ENCODE data around the gene SNTG2. TPM values are rescaled to one million over a fixed set of nuclear protein-coding genes. Genes with fewer than 3 reads are reported as not detected.

The SNTG2 gene
- total RNA-seq, 2 experiments from 2014 or later: 0.57 to 1.0 TPM

GRCh38 chr2:1394709-1395408 is 444.2 kb downstream of the SNTG2 start:
- Mint-ChIP-seq H3K36me3 (ENCODE audit: low read depth) (no peaks in the 10 kb centered on the region), H3K27ac (no peak overlapping the region), H3K27me3 (ENCODE audit: low read depth) (no peaks in the 10 kb centered on the region), H3K4me3 (no peak overlapping the region), H3K4me1 (ENCODE audit: low read depth) (no peaks in the 10 kb centered on the region), H3K9me3 (peaks cover 3% of the 10 kb centered on the region)
- intact Hi-C loops (cut with micrococcal nuclease): no loop called here
- no peak for DNase-seq
- CTCF ChIA-PET: no interaction called here

DNA sequence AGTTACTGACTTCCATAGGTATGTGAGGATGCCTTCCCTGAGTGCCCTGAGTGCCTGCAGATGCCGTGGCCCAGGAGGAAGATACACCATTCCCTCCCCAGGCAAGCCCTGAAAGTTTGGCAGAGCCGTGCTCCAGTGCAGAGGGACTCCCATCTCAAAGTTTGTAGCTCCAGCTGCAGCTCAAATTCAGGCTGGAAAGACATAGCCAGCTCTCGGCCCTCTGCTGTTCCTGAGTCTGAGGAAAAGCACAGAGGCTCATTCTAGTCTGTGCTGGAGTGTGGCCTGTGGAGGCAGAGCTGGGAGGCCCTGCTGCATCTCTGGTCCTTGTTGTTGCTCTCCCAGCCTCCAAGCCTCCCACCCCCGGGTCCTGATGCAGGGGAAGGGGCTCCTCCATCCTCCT is 446.7 kb downstream of the SNTG2 start:
- no peak overlapping the region for H3K4me3 Mint-ChIP-seq
- no peaks in the 10 kb centered on the region for H3K4me1 Mint-ChIP-seq (ENCODE audit: low read depth)
- CTCF ChIA-PET: no interaction called here
- no peaks in the 10 kb centered on the region for H3K27me3 Mint-ChIP-seq (ENCODE audit: low read depth)
- intact Hi-C loops (cut with micrococcal nuclease): no loop called here
- no peak for DNase-seq
- peaks cover under 1% of the 10 kb centered on the region for H3K9me3 Mint-ChIP-seq
- H3K27ac Mint-ChIP-seq: no peak overlapping the region
- no peaks in the 10 kb centered on the region for H3K36me3 Mint-ChIP-seq (ENCODE audit: low read depth)

GRCh38 chr2:1398191-1398590 is 447.5 kb downstream of the SNTG2 start:
- DNase-seq: no peak
- H3K36me3 Mint-ChIP-seq (ENCODE audit: low read depth): no peaks in the 10 kb centered on the region
- no peaks in the 10 kb centered on the region for H3K4me1 Mint-ChIP-seq (ENCODE audit: low read depth)
- no peaks in the 10 kb centered on the region for H3K27me3 Mint-ChIP-seq (ENCODE audit: low read depth)
- H3K4me3 Mint-ChIP-seq: no peak overlapping the region
- intact Hi-C loops (cut with micrococcal nuclease): no loop called here
- CTCF ChIA-PET: no interaction called here
- H3K27ac Mint-ChIP-seq: no peak overlapping the region
- H3K9me3 Mint-ChIP-seq: peaks cover 2% of the 10 kb centered on the region

DNA sequence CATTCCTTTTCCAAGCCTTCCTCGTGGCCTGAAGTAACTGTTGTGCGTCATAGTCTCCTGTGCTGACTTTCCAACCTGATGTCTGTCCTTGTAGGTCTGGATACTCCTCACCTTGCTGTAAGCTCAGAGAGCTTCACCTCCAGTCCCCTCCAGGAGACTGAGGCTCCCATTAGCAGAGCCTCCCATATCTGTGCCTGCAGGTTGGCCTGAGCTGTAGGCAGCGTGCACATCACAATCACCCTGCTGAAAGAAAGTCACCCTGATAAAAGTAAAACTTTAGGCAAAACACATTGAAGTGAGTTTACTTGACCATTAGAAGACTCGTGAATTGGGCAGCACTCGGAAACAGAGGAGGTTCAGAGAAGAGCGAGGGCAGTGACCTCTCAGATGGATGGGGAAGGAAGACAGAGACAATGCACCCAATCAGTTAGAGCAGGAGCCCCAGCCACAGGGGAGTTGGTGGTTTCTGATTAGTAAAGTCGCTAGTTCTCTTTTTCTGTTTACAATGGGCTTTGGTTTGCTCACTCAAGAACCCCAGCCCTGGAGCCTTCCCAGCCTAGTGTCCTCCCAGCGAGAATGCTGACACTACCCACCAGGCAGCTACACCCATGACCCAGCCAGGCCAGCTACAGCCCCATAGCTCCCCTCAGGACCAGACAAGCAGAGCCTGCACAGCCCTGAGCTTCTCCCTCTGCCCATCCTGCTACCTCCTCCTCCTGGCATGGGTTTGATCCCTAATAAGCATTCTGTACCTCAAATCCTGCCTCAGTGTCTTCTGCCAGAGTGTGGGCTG is 450.5 kb downstream of the SNTG2 start:
- intact Hi-C loops (cut with micrococcal nuclease): no loop called here
- Mint-ChIP-seq H3K4me1 (ENCODE audit: low read depth) (no peaks in the 10 kb centered on the region), H3K9me3 (peaks cover 2% of the 10 kb centered on the region), H3K4me3 (no peak overlapping the region), H3K27me3 (ENCODE audit: low read depth) (no peaks in the 10 kb centered on the region), H3K36me3 (ENCODE audit: low read depth) (no peaks in the 10 kb centered on the region), H3K27ac (no peak overlapping the region)
- CTCF ChIA-PET: no interaction called here
- DNase-seq: no peak

- H3K4me3 Mint-ChIP-seq: no peak overlapping the region
- H3K36me3 Mint-ChIP-seq (ENCODE audit: low read depth): no peaks in the 10 kb centered on the region
- DNase-seq: no peak
- peaks cover 2% of the 10 kb centered on the region for H3K9me3 Mint-ChIP-seq
- intact Hi-C loops (cut with micrococcal nuclease): no loop called here
- peaks cover 2% of the 10 kb centered on the region for H3K4me1 Mint-ChIP-seq (ENCODE audit: low read depth)
- no peaks in the 10 kb centered on the region for H3K27me3 Mint-ChIP-seq (ENCODE audit: low read depth)
- CTCF ChIA-PET: no interaction called here
- no peak overlapping the region for H3K27ac Mint-ChIP-seq
These were observed 451.4 kb downstream of the SNTG2 start for GRCh38 chr2:1402064-1402463.

- no peak for DNase-seq
- peaks cover 2% of the 10 kb centered on the region for H3K9me3 Mint-ChIP-seq
- intact Hi-C loops (cut with micrococcal nuclease): no loop called here
- no peaks in the 10 kb centered on the region for H3K36me3 Mint-ChIP-seq (ENCODE audit: low read depth)
- no peak overlapping the region for H3K27ac Mint-ChIP-seq
- H3K27me3 Mint-ChIP-seq (ENCODE audit: low read depth): no peaks in the 10 kb centered on the region
- CTCF ChIA-PET: no interaction called here
- H3K4me1 Mint-ChIP-seq (ENCODE audit: low read depth): peaks cover 3% of the 10 kb centered on the region
- H3K4me3 Mint-ChIP-seq: no peak overlapping the region
These were observed 452.9 kb downstream of the SNTG2 start for GRCh38 chr2:1403565-1403964.

DNA sequence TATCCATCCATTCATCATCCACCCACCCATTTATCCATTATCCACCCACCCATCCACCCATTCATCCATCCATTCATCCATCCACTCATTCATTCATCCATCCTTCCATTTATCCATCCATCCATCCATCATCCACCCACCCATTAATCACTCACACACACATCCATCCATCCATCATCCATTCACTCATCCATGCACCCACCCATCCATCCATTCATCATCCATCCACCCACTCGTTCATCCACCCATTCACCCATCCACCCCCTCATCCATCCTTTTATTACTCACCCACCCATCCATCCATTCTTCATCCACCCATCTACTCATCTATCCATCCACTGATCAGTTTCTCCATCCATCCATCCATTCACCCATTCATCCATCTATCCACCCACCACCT is 454.5 kb downstream of the SNTG2 start:
- H3K27me3 Mint-ChIP-seq (ENCODE audit: low read depth): no peaks in the 10 kb centered on the region
- CTCF ChIA-PET: no interaction called here
- intact Hi-C loops (cut with micrococcal nuclease): no loop called here
- no peaks in the 10 kb centered on the region for H3K36me3 Mint-ChIP-seq (ENCODE audit: low read depth)
- no peak overlapping the region for H3K4me3 Mint-ChIP-seq
- H3K27ac Mint-ChIP-seq: no peak overlapping the region
- H3K4me1 Mint-ChIP-seq (ENCODE audit: low read depth): peaks cover 3% of the 10 kb centered on the region
- H3K9me3 Mint-ChIP-seq: peaks cover 2% of the 10 kb centered on the region
- no peak for DNase-seq

GRCh38 chr2:1405967-1406366 is 455.3 kb downstream of the SNTG2 start:
- DNase-seq: no peak
- Mint-ChIP-seq H3K36me3 (ENCODE audit: low read depth) (no peaks in the 10 kb centered on the region), H3K27ac (no peak overlapping the region), H3K9me3 (peaks cover 2% of the 10 kb centered on the region), H3K4me3 (no peak overlapping the region), H3K27me3 (ENCODE audit: low read depth) (no peaks in the 10 kb centered on the region), H3K4me1 (ENCODE audit: low read depth) (peaks cover 3% of the 10 kb centered on the region)
- CTCF ChIA-PET: no interaction called here
- intact Hi-C loops (cut with micrococcal nuclease): no loop called here

GRCh38 chr2:1406434-1406833 is 455.8 kb downstream of the SNTG2 start:
- DNase-seq: no peak
- Mint-ChIP-seq H3K9me3 (peaks cover 2% of the 10 kb centered on the region), H3K4me3 (no peak overlapping the region), H3K4me1 (ENCODE audit: low read depth) (peaks cover 3% of the 10 kb centered on the region), H3K36me3 (ENCODE audit: low read depth) (no peaks in the 10 kb centered on the region), H3K27ac (no peak overlapping the region), H3K27me3 (ENCODE audit: low read depth) (no peaks in the 10 kb centered on the region)
- intact Hi-C loops (cut with micrococcal nuclease): no loop called here
- CTCF ChIA-PET: no interaction called here

GRCh38 chr2:1407950-1408675 is 457.5 kb downstream of the SNTG2 start:
- no peak overlapping the region for H3K27ac Mint-ChIP-seq
- H3K4me1 Mint-ChIP-seq (ENCODE audit: low read depth): peaks cover 3% of the 10 kb centered on the region
- no peaks in the 10 kb centered on the region for H3K36me3 Mint-ChIP-seq (ENCODE audit: low read depth)
- no peak for DNase-seq
- no peak overlapping the region for H3K4me3 Mint-ChIP-seq
- no peaks in the 10 kb centered on the region for H3K27me3 Mint-ChIP-seq (ENCODE audit: low read depth)
- CTCF ChIA-PET: no interaction called here
- no peaks in the 10 kb centered on the region for H3K9me3 Mint-ChIP-seq
- intact Hi-C loops (cut with micrococcal nuclease): no loop called here

- Mint-ChIP-seq H3K9me3 (no peaks in the 10 kb centered on the region), H3K27ac (no peak within 1 kb of the TSS), H3K27me3 (ENCODE audit: low read depth) (no peaks in the 10 kb centered on the region), H3K4me1 (ENCODE audit: low read depth) (no peaks in the 10 kb centered on the region), H3K36me3 (ENCODE audit: low read depth) (no peaks in the 10 kb centered on the region), H3K4me3 (no peak within 1 kb of the TSS)
- DNase-seq: no peak
- intact Hi-C loops (cut with micrococcal nuclease): no loop called here
- CTCF ChIA-PET: no interaction called here
These were observed 462.6 kb downstream of the SNTG2 start, which contains the start of gene TPO for GRCh38 chr2:1413156-1413710. Gene TPO (plus strand): TSS chr2:1413463. CDS start chr2:1414409, 946 bp downstream.

DNA sequence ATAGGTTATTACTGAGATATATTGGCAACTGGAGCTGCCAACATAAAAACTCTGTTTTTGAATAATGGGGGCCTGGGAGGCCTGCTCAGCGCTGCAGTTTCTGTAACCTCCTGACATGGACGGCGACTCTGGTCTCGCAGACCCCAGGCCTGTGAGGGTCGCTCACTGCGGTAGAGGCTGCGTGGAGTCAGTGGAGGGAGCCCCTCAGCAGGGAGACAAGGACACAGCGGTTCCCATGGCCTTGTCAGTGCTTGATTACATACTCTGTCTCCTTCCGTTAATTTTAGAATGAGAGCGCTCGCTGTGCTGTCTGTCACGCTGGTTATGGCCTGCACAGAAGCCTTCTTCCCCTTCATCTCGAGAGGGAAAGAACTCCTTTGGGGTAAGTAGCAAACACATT is 463.5 kb downstream of the SNTG2 start:
- CTCF ChIA-PET: no interaction called here
- intact Hi-C loops (cut with micrococcal nuclease): no loop called here

More for the DNA sequence above, 463.5 kb downstream of the SNTG2 start:
- no peaks in the 10 kb centered on the region for H3K9me3 Mint-ChIP-seq
- no peaks in the 10 kb centered on the region for H3K36me3 Mint-ChIP-seq (ENCODE audit: low read depth)
- H3K27ac Mint-ChIP-seq: no peak overlapping the region
- H3K4me1 Mint-ChIP-seq (ENCODE audit: low read depth): no peaks in the 10 kb centered on the region
- no peak overlapping the region for H3K4me3 Mint-ChIP-seq
- H3K27me3 Mint-ChIP-seq (ENCODE audit: low read depth): no peaks in the 10 kb centered on the region
- no peak for DNase-seq

Measured in activated naive CD4-positive, alpha-beta T cell treated with anti-CD3 and anti-CD28 coated beads for 36 hours (primary cell).